Breast epithelium (tissue), 4 donors: Measurements from ENCODE around the gene KRTCAP2. TPM values are rescaled to one million over a fixed set of nuclear protein-coding genes. Genes with fewer than 3 reads are reported as not detected.
A peak's percentile ranks its signal among the peaks of the same experiment; 100 is the strongest.

Source experiments
- DNase-seq, 2 donors: peaks; one replicate each; pipeline ENCODE4 v3.0.0-alpha.2; 2019; ENCODE audit warnings: low spot score in 2 of 2
- H3K27ac ChIP-seq, 2 donors: fragments of 200-600 bp; sonication (generic) in 1 of 2; one replicate each; pipeline ENCODE4 v1.5.1; 2016 to 2019; ENCODE audit warnings: mild to moderate bottlenecking in 1 of 2
- H3K27me3 ChIP-seq, 2 donors: fragments of 200-600 bp; sonication (generic) in 1 of 2; one replicate each; pipeline versions ENCODE4 v1.5.1 to v1.6.0; 2017 to 2019; ENCODE audit warnings: control low read depth in 1 of 2, mild to moderate bottlenecking in 1 of 2
- H3K36me3 ChIP-seq: fragments of 200-600 bp; one replicate; pipeline ENCODE4 v1.5.1; 2019
- H3K4me1 ChIP-seq, 2 donors: fragments of 200-600 bp; sonication (generic); one replicate each; pipeline ENCODE4 v1.5.1; 2016 to 2019; ENCODE audit warnings: control low read depth in 1 of 2
- H3K4me3 ChIP-seq, 3 donors: fragments of 200-600 bp; sonication (generic); 1 replicate in 2 of 3; 2 replicates in 1 of 3; pipeline ENCODE4 v1.5.1; 2016 to 2019; ENCODE audit warnings: mild to moderate bottlenecking in 3 of 3, moderate library complexity in 2 of 3
- H3K9me3 ChIP-seq, 2 donors: fragments of 200-600 bp; sonication (generic) in 1 of 2; one replicate each; pipeline ENCODE4 v1.5.1; 2016 to 2019; ENCODE audit warnings: control low read depth in 1 of 2
- CTCF ChIP-seq, 3 donors: fragments of 450-650 bp; IDR thresholded peaks; one replicate each; pipeline ENCODE4 v1.5.1; 2016 to 2017; ENCODE audit warnings: antibody characterized with exemption in 3 of 3, mild to moderate bottlenecking in 3 of 3, moderate library complexity in 3 of 3
- POLR2A ChIP-seq: fragments of 450-650 bp; IDR thresholded peaks from one replicate; pipeline ENCODE4 v1.6.1; 2016; ENCODE audit warnings: antibody characterized with exemption, mild to moderate bottlenecking, moderate library complexity
- POLR2AphosphoS5 ChIP-seq, 3 donors: sonication (generic); formaldehyde crosslinking; IDR thresholded peaks; one replicate each; pipeline ENCODE4 v1.6.1; 2017; ENCODE audit warnings: antibody characterized with exemption in 3 of 3
- intact Hi-C: fragments of 100-400 bp; cut with DNase I; formaldehyde crosslinking; loops from one replicate; pipeline ENCODE4 v1.15.1; 2023; ENCODE audit warnings: low total_unique reads
- total RNA-seq, 3 donors: library from RNA; depleted of rRNA; stranded (reverse); fragments of >200 nt; gene quantifications; one replicate each; pipeline ENCODE4 v1.1.0, GENCODE V29; 2016

KRTCAP2 gene
- total RNA-seq, 3 donors from 2014 or later: 104 to 147 (median 131) TPM

DNA sequence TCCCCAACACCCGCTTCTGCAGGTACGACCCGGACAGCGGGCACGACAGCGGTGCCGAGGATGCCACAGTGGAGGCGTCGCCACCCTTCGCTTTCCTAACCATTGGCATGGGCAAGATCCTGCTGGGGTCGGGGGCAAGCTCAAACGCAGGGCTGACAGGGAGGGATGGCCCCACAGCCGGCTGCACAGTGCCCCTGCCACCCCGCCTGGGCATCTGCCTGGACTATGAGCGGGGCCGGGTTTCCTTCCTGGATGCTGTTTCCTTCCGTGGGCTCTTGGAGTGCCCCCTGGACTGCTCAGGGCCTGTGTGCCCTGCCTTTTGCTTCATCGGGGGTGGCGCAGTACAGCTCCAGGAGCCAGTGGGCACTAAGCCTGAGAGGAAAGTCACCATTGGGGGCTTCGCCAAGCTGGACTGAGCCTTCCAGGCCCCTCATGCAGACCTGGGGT is 10.7 kb upstream of the KRTCAP2 start:
- H3K36me3 ChIP-seq: no peaks in the 10 kb centered on the region
- TF ChIP-seq POLR2A: no peak

GRCh38 chr1:155182052-155182550 is 9.0 kb upstream of the KRTCAP2 start:
- DNase-seq: no peak

More for the DNA sequence above, 10.7 kb upstream of the KRTCAP2 start:
- intact Hi-C loops: no loop called here
- no peaks in the 10 kb centered on the region for H3K9me3 ChIP-seq
- no peak for DNase-seq
- peaks cover 0 to 21% of the 10 kb centered on the region in 2 donors for H3K4me1 ChIP-seq
- peak overlapping the region; percentile 87 to 91 for H3K27ac ChIP-seq
- H3K4me3 ChIP-seq: no peak overlapping the region
- H3K27me3 ChIP-seq: no peaks in the 10 kb centered on the region

DNA sequence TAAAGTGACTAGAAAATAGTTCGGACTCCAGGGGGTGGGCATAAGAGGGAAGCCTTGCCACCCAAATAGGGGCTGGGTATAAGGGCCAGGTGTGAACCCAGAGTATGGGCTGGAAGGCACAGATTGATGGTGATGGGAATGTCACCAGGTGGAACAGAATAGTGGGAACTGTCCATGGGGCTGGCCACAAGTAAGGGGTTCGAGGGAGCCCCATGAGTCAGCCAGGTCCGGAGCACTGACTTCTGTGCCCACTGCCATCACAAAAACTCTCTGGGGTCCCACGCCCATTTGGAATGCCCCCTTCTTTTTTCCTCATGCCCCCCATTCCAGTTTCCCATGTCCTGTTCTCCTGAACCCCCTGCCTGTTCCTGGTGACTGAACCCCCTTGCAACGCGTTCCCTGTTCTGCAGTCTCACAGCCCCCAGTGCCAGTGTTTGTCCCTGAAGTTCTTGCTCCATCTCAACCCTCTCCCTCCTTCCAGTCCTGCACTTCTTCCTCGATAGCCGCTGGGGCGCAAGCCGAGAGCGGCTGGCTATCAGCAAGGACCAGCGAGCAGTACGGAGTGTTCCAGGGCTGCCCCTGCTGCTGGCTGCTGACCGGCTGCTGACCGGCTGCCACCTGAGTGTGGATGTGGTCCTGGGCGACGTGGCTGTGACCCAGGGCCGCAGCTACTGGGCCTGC is 8.4 kb upstream of the KRTCAP2 start:
- Histone ChIP-seq H3K9me3 (no peaks in the 10 kb centered on the region), H3K27ac (no peak overlapping the region), H3K36me3 (no peaks in the 10 kb centered on the region), H3K4me1 (peaks cover 0 to 25% of the 10 kb centered on the region in 2 donors), H3K4me3 (no peak overlapping the region), H3K27me3 (no peaks in the 10 kb centered on the region)
- DNase-seq: no peak
- intact Hi-C loops: no loop called here
- TF ChIP-seq POLR2AphosphoS5 (IDR thresholded peaks at IDR 0.05) (no peak), POLR2A (no peak), CTCF (IDR thresholded peaks at IDR 0.05) (no peak)

More at GRCh38 chr1:155182052-155182550, 9.0 kb upstream of the KRTCAP2 start:
- no peak for TF ChIP-seq CTCF (IDR thresholded peaks at IDR 0.05)
- TF ChIP-seq POLR2A: no peak
- TF ChIP-seq POLR2AphosphoS5 (IDR thresholded peaks at IDR 0.05): no peak
- intact Hi-C loops: no loop called here
- Histone ChIP-seq H3K27ac (no peak overlapping the region), H3K36me3 (no peaks in the 10 kb centered on the region), H3K4me1 (peaks cover 0 to 21% of the 10 kb centered on the region in 2 donors), H3K4me3 (no peak overlapping the region), H3K9me3 (no peaks in the 10 kb centered on the region), H3K27me3 (no peaks in the 10 kb centered on the region)

DNA sequence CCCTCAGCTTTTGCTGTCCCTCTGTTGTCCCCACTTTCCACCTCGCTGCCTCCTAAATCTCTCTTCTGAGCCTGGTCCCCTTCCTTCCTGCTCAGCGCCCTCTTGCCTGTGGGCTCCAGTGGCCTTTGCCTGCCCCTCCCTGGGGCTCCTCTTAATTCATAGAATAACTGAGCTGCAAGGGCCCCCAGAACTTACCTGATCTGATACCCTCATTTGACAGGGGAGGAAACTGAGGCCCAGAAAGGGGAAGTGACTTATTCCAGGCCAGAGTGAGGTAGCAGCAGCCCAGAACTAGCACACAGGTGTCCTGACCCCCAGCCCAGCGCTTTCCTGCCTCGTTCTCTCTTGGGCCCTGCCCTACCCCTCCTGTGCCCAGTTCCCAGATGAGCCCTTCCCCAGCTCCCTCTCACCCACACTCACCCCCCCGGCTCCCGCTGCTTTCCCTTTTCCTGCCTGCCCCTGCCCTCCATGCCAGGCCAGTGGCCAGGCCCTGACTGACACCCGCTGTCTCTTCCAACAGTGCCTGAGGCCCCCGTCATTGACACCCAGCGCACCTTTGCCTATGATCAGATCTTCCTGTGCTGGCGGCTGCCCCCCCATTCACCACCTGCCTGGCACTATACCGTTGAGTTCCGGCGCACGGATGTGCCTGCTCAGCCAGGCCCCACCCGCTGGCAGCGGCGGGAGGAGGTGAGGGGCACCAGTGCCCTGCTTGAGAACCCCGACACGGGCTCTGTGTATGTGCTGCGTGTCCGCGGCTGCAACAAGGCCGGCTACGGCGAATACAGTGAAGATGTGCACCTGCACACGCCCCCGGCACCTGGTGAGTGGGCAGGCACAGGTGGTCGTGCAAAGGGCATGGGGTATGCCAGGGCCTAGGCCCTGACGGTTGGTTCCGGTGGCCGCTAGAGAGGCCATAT is 6.3 kb upstream of the KRTCAP2 start:
- H3K27me3 ChIP-seq: no peaks in the 10 kb centered on the region
- H3K4me3 ChIP-seq: no peak overlapping the region
- DNase-seq: peak in 1 of 2 donors; percentile 51
- no peak for TF ChIP-seq CTCF (IDR thresholded peaks at IDR 0.05)
- no peak for TF ChIP-seq POLR2AphosphoS5 (IDR thresholded peaks at IDR 0.05)
- no peak for TF ChIP-seq POLR2A
- no peaks in the 10 kb centered on the region for H3K9me3 ChIP-seq
- peaks cover 0 to 13% of the 10 kb centered on the region in 2 donors for H3K4me1 ChIP-seq
- H3K36me3 ChIP-seq: no peaks in the 10 kb centered on the region
- peak overlapping the region in 1 of 2 donors; percentile 85 for H3K27ac ChIP-seq
- intact Hi-C loops: no loop called here

DNA sequence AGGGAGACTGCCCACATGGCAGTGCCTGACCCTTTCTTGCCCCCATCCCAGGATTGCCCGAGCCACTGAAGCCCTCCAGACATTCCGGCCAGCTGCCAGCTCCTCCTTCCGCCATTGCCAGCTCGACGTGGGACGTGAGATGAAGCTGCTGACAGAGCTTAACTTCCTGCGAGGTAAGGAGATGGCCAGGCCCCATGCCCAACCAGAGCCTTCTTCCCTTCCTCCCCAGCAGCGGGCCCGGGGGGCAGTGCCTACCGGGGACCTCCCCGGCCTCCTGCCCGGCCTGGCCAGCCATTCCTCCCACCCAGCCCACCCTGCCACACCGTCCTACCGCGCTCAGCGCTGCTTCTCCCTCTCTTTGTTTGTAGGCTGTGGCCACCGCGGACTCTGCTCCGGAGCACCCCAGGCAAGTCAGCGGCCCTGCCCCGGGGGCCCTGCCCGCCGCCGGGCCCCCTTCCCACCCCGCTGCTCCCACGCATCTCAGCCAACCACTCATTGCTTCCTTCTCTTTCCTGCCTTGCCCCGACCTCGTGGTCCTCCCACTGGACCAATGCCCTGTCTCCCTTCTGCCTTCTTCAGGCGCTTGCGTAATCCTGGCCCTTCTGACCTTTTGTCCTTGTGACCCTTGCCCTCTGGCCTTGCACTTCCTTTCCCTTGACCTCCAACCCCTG is 5.5 kb upstream of the KRTCAP2 start:
- intact Hi-C loops: no loop called here
- H3K9me3 ChIP-seq: no peaks in the 10 kb centered on the region
- H3K27ac ChIP-seq: peak overlapping the region; percentile 85 to 94
- no peaks in the 10 kb centered on the region for H3K36me3 ChIP-seq
- peaks cover 0 to 13% of the 10 kb centered on the region in 2 donors for H3K4me1 ChIP-seq
- H3K27me3 ChIP-seq: no peaks in the 10 kb centered on the region
- peak in 1 of 2 donors; percentile 50 for DNase-seq
- TF ChIP-seq POLR2AphosphoS5 (IDR thresholded peaks at IDR 0.05) (peak in 1 of 3 donors; percentile 15), CTCF (IDR thresholded peaks at IDR 0.05) (no peak), POLR2A (no peak)
- H3K4me3 ChIP-seq: peak overlapping the region; percentile 11 to 33 (median 13)
